Fibroblast of gingiva (primary cell): Measurements from ENCODE around the gene ATL3.
"Not testable (repeated sequence)": the region's sequence is repeated elsewhere in the genome, so short reads cannot be mapped to it uniquely, and the experiment has no call there.

Experiments used
- DNase-seq: peaks from one replicate; pipeline ENCODE4 v3.0.0-alpha.2; 2011; ENCODE audit warnings: low read depth

The ATL3 gene

DNA sequence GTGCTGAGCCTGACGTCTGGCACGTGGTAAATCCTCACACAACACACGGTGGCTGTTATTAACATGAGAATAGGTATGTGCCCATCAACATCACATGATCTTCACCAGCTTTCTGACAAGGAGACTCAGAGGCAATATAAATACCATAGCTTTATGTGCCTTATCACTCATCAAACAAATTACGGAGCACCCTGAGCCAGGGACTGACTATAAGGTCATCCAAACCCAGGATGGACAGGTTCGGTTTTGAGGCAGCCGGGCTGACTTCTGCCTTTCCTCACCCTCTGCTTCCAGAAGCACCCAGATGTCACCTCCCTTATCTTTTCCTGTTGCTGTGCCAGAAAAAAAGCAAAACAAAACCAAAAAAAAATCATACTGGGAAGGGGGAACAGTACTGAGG, 51.2 kb downstream of the ATL3 start:
- no peak for DNase-seq

DNA sequence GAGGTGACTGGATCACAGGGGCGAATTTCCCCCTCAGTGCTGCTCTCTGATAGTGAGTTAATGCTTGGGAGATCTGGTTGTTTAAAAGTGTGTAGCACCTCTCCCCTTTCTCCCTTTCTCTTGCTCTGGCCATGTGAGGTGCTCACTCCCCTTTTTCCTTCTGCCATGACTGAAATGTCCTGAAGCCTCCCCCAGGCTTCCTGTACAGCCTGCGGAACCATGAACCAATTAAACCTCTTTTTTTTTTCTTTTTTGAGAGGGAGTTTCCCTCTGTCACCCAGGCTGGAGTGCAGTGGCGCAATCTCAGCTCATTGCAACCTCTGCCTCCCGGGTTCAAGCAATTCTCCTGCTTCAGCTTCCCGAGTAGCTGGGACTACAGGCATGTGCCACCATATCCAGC, 53.5 kb downstream of the ATL3 start:
- not testable (repeated sequence) for DNase-seq

DNA sequence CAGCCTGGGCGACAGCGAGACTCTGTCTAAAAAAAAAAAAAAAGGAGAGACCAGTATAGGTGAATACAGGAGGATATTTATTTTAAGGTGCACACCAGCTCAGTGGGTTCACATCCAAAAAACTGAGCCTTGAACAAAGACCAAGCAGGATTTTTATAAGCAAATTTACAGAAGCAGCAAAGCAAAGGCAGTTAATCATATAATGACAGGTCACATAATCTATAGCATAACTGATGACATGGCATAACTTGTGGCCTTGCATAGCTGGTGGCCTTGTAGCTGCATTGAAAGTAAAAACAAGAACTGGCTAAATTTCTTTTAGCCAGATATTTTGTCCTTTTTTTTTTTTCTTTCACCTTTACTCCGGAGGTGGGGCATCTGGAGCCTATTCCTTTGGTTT, 54.2 kb downstream of the ATL3 start:
- no peak for DNase-seq

DNA sequence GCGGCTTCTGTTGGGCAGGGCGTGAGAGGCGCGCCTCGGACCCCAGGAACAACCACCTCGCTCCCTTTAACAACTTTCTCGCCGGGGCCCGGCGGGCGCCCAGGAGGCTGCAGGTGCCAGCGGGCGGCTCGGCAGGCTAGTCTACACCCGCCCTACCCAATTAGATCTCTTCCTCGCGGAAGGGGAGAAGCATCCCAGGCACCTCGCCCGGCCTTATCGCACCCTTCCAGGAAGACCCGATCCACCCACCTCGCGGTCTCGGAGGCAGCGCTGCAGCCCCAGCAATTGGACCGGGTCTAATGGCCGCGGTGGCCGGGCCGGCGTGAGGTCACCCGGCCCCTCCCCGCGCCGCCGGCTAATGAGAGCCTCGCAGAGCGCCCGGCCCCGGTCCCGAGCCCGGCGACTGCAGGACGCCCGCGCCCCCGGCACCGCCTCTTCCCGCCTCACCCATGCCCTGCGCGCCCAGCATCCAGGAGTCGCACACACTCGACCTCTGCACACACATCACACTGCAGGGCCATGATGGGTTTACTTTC, 57.0 kb downstream of the ATL3 start, which contains the start of gene PLAAT3:
TSS of gene PLAAT3 (minus strand) at position 298 of the 536 bp plus-strand sequence. CDS start 419 bp downstream, outside the sequence.
- DNase-seq = peak; percentile 41

DNA sequence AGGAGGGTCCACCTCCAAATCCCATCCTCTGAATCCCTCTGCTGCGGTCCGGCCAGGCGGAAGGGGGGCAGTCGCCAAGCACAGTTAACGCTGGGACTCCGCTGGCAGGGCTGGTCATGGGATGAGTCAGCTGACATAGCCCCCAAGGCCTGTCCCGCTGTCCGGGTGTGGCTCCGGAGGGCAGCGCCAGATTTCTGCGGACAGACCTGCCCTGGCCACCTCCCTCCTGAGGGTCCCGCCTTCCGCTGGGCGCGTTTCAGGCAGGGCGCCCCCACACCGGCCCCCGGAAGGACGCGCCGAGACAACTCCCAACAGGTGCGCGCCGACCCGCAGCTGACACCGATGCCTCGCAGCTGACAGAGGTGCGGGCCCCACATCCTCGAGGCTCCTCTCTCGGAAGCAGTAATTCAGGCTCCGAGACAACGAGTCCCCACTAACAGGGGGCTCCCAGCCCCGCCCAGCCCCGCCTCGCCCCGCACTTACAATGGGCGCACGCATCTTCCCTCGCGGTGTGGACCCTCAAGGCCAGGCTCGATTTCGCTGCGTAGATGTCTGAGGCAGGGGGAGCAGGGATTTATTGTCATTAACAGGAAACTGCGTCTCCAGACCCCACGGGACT, 57.5 kb downstream of the ATL3 start:
- no peak for DNase-seq

DNA sequence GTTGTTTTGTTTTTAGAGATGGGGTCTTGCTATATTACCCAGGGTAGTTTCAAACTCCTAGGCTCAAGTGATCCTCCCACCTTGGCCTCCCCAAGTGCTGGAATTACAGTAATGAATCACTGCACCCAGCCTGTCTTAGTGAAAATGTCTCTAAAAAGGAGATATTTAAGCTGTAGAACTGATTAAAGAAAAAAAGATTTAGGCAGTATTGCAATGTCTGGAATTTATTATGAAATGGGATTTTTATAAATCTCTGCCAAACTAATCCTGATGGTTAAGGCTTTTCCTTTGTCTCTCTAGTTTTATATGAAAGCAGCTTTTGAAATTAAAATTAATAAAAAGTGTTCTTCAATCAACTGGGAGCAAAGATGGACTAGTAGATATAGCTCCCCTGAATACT, 59.0 kb downstream of the ATL3 start:
- DNase-seq = no peak

DNA sequence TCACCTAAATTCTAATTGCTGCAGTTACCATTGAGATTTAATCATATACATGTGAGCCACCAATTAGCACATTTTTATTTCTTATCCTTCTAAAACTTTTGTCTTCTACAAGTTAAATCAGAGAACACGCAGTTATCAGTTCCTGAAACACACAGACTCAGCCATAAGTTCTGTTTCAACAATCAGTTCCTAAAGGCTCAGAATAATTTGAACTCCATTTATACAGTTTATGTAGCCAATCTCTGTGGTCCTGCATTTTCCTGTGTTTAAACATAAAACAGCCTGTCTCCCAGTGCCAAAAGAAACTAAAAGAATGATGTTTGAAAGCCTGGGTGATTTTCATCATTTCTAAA, 59.8 kb downstream of the ATL3 start:
- DNase-seq = no peak

DNA sequence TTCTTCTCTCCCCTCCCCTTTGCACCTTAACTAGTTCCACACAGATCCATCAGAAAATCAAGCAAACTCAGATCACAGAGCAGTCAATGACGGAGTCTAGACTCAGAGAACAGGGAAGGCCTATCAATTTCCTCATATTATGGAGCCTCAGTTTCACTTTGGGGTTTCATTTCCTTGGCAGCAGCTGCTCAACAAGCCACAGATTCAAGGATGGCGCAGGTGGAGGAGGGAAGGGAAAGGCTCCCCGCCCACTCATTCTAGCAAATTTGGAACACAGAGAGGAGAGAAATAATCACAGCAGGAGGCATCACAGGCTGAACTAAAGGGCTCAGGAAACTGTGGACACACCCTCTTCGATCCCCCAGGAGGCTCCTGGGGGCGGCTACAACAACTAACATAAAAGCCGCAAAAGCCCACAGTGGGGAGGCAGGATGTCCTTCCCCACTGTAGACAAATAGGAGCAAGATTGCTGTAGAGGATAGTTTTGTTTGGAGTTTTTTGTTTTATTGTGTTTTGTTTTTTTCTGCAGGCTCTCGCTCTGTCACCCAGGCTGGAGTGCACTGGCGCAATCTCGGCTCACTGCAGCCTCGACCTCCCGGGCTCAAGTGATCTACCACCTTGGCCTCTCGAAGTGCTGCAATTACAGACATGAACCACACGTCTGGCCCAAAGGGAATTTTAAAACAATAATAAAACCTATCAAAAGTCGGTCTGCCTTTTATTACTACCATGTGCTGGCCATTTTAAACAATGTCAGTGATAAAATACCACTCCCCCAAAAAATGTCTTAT, 60.4 kb downstream of the ATL3 start:
- no peak for DNase-seq

DNA sequence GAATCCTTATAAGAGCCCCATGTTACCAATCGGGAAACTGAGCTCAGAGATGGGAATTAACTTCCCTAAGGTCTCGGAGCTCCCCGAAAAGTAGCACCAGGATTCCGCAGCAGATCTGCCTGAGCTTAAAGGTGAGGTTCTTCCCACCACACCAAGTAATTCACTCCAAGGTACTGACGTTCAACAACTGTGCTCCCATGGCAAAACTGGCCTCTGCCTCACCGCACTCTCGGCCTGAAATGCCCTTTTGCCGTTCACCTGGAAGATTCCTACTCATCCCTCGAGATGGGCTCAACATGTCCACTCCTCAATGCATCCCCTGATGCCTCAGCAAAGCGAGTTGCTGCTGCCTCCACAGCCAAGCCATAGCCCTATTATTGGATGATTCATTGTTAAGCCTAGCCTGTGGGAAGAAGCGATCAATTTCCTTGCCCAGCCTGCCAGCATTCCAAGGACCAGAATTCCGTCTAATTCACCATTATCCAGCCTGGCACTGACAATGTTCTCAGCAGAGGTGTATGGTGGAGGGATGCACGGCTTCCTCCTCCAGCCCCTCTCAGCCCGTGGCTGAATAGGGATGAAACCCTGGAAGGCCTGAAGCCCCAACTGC, 61.1 kb downstream of the ATL3 start:
- DNase-seq = no peak

DNA sequence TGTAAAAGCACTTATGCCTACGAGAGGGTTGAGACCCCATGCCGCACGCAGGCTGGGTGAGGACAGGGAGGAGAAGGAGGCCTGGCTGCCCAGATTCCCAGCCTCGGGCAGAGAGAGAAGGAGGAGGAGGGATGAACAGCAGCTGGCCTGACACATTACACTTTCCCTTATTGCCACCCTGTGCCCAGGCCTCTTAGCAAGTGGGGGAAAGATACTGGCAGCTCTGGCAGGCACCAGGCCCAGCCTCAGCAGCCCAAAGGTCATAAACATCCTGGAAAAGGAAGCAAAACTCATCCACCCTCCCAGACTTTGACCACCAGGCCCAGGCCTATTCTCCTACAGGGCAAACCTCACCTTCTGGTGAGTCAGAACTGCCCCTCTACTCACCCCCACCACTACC, 61.6 kb downstream of the ATL3 start:
- DNase-seq = peak; percentile 37

DNA sequence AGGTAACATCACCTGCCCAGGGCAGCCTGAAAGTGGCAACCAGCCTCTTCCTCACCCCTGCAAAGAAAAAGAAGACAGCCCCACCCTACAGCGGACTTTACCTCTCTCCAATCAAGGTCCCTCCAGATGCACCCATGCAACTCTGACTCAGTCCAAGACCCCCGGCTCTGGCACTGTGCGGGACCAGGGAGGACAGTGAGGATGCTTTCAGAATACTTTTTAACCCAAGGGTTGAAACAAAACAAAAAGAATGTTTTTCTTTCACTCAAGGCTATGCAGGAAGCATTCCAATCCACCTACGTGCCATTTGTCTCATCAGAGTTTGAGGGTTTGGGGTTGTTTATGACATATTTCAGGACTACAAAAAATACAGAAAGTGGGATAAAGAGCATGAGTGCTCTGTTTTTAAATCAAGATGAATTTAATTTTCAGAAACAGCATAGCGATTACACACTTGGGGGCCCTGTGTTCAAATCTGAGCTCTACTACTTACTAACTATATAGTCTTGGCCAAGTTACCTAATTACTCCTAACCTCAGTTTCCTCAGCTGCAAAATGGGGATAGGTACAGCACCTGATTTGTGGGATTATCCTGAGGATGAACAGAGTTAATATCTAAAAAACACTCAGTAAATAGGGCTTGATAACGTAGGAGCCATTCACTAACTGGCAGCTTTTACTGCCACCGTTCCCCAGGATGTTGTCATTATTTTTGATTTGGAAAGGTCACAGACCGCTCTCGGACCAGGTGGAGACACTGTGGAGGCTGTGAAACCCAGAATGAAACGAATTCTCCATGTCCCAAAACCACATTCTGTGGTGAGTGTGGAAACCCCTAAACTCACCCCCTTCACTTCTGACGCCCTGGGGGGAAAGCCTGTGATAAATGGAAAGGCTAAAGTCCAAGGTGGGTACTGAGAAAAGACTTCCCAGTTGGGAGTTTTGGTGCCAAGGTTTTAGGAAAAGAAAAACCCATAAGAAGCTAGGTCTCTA, 62.5 kb downstream of the ATL3 start:
- peak; percentile 46 for DNase-seq

DNA sequence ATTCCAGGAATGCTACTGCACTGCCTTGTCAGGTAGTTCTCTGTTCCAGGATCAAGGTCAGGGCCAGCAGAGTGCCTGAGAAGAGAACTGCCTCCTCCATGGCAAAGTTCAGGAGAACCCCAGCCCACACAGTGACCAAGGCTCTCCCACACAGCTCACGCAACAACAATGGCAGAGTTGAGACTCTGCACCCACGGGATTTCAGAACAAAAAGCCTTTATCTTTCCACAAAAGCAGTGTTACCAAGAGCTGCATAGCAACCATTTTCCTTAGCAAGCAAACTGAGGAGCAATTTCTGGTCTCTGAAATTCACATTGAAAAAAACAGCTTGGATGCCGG, 68.0 kb downstream of the ATL3 start:
- DNase-seq = no peak

DNA sequence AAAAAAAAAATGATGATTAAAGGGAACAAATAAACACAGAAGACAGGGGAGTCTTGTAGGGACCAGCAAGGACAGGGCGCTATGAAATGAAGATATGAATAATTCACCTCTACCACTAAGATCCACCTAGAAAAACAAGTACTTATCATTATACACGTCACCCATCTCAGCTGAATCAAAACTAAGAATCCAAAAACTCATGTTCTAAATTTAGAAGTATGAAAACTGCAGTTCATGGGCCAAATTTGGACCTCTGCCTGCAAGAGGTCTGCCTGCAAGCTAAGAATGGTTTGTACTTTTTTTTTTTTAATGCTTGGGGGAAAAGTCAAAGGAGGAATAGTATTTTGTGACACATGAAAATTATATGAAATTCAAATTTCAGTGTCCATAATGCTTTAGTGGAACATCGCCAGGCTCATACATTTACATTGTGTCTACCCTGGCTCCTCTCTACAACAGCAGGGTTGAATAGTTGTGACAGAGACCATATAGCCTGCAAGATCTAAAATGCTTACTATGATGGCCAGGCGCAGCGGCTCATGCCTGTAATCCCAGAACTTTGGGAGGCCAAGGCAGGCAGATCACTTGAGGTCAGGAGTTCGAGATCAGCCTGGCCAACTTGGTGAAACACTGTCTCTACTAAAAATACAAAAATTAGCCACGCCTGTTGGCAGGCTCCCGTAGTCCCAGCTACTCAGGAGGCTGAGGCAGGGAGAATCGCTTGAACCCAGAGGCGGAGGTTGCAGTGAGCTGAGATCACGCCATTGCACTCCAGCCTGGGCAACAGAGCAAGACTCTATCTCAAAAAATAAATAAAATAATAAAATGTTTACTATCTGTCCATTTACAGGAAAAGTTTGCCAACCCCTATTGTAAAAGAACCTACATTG, 68.6 kb downstream of the ATL3 start:
- DNase-seq = peak; percentile 17

DNA sequence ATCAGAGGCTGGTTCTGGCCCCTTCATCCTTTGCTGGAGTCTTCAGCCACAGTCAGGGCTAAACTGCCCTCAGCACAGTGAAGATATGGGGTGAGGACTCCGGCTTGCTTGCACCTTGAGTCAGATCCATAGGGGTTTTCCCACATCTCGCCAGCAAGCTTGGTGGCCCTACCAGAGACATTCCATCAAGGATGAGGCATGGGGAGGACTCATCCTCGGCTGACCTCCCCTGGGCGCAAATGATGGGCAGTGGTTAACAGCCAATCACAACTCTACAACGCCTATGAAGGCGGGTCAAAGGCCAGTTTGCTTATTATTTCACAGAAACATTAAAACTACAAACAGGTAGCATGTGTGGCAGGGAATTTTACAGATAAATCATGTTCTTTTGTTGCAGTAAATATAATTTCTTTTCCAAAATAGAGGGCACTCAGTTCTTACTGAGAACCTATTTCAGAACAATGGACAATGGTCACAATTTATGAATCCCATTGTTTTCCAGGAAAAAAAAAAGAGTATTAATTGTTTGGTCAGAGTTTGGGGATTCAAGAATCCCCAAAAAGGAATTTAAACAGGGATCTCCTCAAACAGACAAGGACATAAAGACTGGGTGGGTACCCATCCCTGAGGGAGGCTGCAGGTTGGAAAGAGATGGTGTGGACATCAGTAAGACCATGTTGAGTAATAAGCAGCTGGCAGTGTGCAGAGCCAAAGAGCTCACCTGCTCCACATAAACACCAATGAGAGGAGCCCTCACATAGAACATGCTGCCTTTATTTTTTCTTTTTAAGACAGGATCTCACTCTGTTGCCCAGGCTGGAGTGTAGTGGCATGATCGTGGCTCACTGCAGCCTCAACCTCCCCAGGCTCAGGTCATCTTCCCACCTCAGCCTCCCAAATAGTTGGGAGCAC, 71.7 kb downstream of the ATL3 start:
- DNase-seq = no peak

DNA sequence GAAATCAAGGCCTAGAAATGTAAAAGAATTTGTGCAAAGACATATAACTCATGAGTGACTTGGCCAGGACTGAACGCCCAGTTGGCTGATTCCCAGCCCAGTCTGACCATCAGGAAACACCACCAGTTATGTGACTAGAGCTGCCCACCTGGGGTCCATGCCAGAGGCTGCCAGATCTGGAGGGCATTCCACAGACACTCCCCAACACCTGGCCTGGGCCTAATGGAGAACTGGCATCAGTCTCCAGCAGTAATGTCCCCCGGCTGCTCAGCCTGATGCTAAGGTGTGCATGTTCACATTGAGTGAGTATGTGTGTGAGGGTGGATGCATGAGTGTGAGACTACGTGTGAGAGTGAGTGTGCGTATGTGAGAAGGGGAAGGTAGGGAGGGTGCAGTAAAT, 72.6 kb downstream of the ATL3 start:
- DNase-seq = no peak

DNA sequence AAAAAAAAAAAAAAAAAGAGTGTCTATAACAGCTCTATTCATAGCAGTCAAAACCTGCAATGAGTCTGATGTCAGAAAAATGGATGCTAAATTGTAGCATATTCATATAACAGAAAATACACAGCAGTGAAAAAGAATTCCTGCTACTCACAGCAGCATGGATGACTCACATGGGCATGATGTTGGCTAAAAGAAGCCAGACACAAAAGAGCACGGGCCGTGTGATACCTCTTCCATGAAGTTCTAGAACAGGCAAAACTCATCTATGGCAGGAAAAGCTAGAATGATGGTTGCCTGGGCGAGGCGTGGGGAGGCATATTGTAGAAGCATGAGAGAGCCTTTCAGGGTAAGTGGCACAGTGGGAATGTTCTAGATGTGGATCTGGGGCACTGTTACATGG, 75.9 kb downstream of the ATL3 start:
- DNase-seq = no peak

DNA sequence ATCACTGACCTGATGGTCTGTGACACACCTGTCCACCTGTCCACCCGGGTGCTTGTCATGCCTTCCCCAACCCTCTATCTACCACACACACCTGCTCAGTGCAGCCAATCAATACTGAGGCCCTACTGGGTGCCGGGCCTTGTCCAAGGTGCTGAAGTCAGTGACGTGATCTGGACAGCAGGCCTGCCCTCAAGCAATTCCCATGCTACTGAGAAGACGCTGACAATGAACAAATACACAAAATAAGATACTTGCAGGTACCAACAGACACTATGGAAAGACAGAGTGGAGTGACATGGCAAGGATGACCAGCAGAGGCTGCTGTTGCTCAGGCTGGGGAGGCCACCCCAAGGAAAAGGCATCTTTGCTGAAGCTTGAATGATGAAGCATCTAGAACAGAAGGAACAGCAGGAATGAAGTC, 78.2 kb downstream of the ATL3 start:
- peak; percentile 14 for DNase-seq

DNA sequence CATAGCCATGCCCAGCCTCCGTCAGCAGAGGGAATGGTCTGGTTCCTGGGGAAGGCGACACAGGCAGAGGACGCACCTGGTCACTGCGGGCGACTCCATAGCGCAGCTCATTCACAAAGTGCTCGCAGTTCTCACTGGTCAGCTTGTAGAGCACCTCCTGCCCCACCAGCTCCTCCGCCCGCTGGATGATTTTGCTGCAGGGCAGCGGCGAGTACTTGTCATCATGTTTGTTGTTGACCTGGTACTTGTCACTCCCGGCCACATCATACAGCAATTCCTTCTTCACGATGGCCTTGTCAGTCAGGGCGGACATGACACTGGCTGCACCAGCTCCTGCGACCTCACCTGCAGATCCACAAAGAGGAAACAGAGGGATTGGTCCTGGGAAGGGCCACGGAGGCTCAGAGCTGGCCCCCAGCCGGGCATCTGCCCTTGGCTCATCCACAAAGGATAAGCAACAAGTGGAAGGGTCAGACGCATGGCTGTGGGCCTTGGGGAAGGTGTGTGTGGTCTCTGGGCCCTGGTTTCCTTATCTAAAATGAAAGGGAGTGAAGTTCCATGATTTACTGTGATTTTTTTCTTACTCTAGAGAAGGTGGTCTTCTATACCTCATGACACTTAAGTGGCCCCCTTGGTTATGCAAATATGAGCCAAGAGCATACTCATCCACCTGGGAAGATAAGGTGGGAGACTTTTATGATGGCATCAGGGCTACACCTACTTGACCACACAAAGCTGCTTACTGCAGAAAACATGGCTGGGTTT, 81.0 kb downstream of the ATL3 start:
- DNase-seq = no peak

DNA sequence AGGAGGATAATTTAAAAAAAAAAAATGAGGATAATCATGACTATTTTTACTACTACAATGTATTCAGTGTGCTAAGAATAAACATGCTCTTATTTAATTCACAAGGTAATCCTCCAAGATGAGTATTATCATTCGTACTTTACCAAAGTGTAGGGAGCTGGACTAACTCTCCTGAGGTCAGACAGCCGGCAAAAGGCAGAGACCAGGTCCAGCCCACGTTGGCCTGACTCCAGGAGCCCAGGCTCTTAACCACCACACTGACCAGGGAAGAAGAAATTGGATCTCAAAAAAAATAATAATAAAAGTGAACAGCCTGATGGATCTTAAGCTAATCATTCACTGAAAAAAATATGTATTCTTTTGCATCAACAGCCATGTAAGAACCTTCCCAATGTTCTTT, 82.2 kb downstream of the ATL3 start:
- DNase-seq = no peak
